ENCODE results near the gene DLST. TPM values are rescaled to one million over a fixed set of nuclear protein-coding genes. Genes with fewer than 3 reads are reported as not detected.

The DLST gene
- total and polyA plus RNA-seq, 12 donors: 42.0 to 205 (median 146) TPM

DNA sequence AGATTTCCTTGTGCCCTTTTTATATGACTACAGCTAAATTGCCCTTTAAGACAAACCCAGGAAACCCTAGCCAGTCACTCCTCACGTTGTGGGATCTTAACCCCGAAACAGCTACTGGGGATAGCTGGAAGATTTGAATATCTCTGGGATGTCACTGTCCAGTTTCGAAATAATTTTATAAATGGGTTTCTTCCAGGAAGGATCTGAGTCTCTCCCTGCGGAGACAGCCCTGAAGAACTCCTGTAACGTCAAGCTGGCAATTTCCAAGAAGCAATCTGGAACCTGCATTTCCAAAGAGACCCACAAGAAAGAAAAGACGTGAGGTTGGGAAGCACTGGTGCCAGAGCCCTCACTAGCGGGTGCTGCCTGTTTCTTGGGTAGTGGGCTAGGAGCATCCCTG, 26.7 kb upstream of the DLST start:
- Histone ChIP-seq H3K36me3 (replicated peaks in 1 of 2) (no peaks in the 10 kb centered on the region), H3K9me3 (replicated peaks in 1 of 3) (no peaks in the 10 kb centered on the region), H3K27me3 (no peaks in the 10 kb centered on the region), H3K4me1 (replicated peaks in 1 of 2) (no peaks in the 10 kb centered on the region), H3K4me3 (no peak overlapping the region), H3K27ac (peak overlapping the region in 1 of 5 donors; percentile 59)
- intact Hi-C loops (cut with DNase I): no loop called here
- DNase-seq: no peak
- 40 to 58% (median 52%) methylated on average over 5 to 7 of the region's 7 CpGs for WGBS, 4 donors
- no peak for TF ChIP-seq POLR2A (IDR thresholded peaks at IDR 0.05)
- TF ChIP-seq, protein P1, sequence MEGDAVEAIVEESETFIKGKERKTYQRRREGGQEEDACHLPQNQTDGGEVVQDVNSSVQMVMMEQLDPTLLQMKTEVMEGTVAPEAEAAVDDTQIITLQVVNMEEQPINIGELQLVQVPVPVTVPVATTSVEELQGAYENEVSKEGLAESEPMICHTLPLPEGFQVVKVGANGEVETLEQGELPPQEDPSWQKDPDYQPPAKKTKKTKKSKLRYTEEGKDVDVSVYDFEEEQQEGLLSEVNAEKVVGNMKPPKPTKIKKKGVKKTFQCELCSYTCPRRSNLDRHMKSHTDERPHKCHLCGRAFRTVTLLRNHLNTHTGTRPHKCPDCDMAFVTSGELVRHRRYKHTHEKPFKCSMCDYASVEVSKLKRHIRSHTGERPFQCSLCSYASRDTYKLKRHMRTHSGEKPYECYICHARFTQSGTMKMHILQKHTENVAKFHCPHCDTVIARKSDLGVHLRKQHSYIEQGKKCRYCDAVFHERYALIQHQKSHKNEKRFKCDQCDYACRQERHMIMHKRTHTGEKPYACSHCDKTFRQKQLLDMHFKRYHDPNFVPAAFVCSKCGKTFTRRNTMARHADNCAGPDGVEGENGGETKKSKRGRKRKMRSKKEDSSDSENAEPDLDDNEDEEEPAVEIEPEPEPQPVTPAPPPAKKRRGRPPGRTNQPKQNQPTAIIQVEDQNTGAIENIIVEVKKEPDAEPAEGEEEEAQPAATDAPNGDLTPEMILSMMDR (IDR thresholded peaks at IDR 0.05): no peak

DNA sequence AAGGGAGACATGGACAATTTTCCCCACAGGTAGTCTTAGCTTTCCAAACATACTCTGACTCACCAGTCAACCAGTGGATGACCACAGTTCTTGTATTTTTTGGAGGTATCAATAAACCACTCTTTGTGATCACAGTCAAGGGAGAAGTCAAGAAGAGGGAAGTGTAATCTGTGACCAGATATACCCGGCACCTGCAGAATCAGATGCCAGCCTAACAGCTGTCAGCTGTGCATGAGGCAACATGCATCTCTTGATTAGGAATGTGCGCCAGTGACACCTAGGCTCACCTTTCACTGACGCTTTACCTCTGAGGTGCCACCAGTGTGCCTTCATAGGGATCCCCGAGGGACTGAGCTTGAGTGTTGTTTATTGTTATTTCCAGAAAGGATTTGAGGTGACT, 25.8 kb upstream of the DLST start:
- H3K9me3 ChIP-seq (replicated peaks in 1 of 3): no peaks in the 10 kb centered on the region
- whole genome bisulfite sequencing, 4 donors: 73 to 88% (median 73%) methylated on average over 4 of the region's 4 CpGs
- no peaks in the 10 kb centered on the region for H3K4me1 ChIP-seq (replicated peaks in 1 of 2)
- H3K27ac ChIP-seq: peak overlapping the region in 1 of 5 donors; percentile 59
- no peak for DNase-seq
- no peak overlapping the region for H3K4me3 ChIP-seq
- intact Hi-C loops (cut with DNase I): no loop called here
- no peaks in the 10 kb centered on the region for H3K36me3 ChIP-seq (replicated peaks in 1 of 2)
- no peaks in the 10 kb centered on the region for H3K27me3 ChIP-seq
- TF ChIP-seq, protein P1 (IDR thresholded peaks at IDR 0.05): no peak
- TF ChIP-seq POLR2A (IDR thresholded peaks at IDR 0.05): no peak

DNA sequence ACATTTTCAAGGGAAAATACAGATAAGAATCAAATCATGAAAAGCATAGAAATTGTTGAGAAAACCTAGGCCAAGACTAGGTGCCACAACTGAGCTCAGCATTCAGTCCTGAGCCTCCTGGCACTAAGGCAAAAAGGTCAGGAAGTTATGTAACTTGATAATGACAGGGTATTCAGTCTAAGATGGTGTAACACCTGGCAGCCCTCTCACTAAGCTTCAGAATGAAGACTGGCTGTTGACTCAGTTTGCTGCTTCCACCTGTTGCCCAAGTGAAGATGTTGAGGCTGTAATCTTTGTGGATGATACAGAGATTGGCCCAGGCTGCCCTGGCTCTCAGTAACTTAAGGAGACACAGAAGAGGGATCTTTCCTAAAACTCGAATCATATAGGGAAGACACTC, 25.4 kb upstream of the DLST start:
- 70 to 79% (median 77%) methylated on average over 1 of the region's 1 CpG for WGBS, 4 donors
- Histone ChIP-seq H3K4me1 (replicated peaks in 1 of 2) (no peaks in the 10 kb centered on the region), H3K9me3 (replicated peaks in 1 of 3) (no peaks in the 10 kb centered on the region), H3K27me3 (no peaks in the 10 kb centered on the region), H3K4me3 (no peak overlapping the region), H3K36me3 (replicated peaks in 1 of 2) (no peaks in the 10 kb centered on the region), H3K27ac (no peak overlapping the region)
- intact Hi-C loops (cut with DNase I): no loop called here
- DNase-seq: no peak
- TF ChIP-seq POLR2A (IDR thresholded peaks at IDR 0.05): no peak
- TF ChIP-seq, protein P1 (IDR thresholded peaks at IDR 0.05): no peak

DNA sequence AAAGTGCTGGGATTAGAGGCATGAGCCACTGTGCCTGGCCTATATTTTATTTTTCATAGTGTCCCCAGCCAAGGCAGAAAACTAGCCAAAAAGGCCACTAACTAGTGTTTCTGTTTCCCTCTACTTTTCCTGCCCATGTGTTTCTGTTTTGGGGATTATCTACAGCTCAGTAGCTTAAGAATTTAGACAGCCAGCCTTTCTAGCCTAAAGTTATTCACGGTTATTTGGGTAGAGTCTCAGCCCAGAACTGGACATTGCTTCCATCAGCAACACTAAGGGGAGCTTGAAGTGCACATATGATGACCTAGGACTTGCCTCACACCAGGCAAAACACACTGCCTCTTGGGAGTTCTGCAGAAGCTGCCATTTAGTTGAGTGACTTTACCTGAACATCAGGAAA, 23.7 kb upstream of the DLST start:
- intact Hi-C loops (cut with DNase I): no loop called here
- WGBS, 4 donors: 56 to 90% (median 77%) methylated on average over 1 of the region's 1 CpG

More for the DNA sequence above, 23.7 kb upstream of the DLST start:
- H3K27me3 ChIP-seq: no peaks in the 10 kb centered on the region
- DNase-seq: no peak
- no peaks in the 10 kb centered on the region for H3K4me1 ChIP-seq (replicated peaks in 1 of 2)
- no peak overlapping the region for H3K4me3 ChIP-seq
- TF ChIP-seq POLR2A (IDR thresholded peaks at IDR 0.05): no peak
- TF ChIP-seq, protein P1 (IDR thresholded peaks at IDR 0.05): no peak
- H3K9me3 ChIP-seq (replicated peaks in 1 of 3): no peaks in the 10 kb centered on the region
- H3K36me3 ChIP-seq (replicated peaks in 1 of 2): no peaks in the 10 kb centered on the region
- H3K27ac ChIP-seq: no peak overlapping the region

All from adrenal gland (tissue), 12 donors.